NCI-H345 (cell line): ENCODE measurements around the gene AMOTL1.
"Not testable (repeated sequence)": the region's sequence is repeated elsewhere in the genome, so short reads cannot be mapped to it uniquely, and the experiment has no call there.

ENCODE experiments used
- DNase-seq: peaks from one replicate; lab custom pipeline; 2025; lab: John Stamatoyannopoulos, UW

Gene AMOTL1

GRCh38 chr11:94883878-94884277 is 115.7 kb downstream of the AMOTL1 start:
- DNase-seq: no peak

DNA sequence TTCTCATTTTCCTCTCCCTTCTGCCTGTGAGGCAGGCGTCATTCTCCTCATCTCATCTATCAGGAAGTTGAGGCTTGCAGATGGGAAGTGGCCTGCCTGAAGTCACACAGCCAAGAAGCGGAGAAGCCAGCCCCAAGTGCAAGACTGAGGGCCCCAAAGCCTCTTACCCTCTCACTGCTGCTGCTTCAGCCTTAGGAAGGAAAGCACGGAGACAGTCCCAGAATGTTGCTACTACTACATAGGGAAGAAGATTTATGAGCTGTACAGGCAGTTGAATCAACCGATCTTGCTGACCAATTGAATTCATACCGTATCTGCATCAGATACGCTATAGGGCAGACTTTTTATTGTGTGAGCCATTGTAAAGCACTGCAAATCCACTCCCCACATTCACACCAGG is 116.2 kb downstream of the AMOTL1 start:
- no peak for DNase-seq

GRCh38 chr11:94885133-94885532 is 117.0 kb downstream of the AMOTL1 start:
- no peak for DNase-seq

- DNase-seq: no peak
These were observed 117.4 kb downstream of the AMOTL1 start for GRCh38 chr11:94885581-94885980.

- no peak for DNase-seq
These were observed 120.0 kb downstream of the AMOTL1 start for GRCh38 chr11:94888204-94888603.

- DNase-seq: no peak
These were observed 127.3 kb downstream of the AMOTL1 start for GRCh38 chr11:94895451-94895850.

- DNase-seq: no peak
These were observed 127.8 kb downstream of the AMOTL1 start for GRCh38 chr11:94895971-94896370.

DNA sequence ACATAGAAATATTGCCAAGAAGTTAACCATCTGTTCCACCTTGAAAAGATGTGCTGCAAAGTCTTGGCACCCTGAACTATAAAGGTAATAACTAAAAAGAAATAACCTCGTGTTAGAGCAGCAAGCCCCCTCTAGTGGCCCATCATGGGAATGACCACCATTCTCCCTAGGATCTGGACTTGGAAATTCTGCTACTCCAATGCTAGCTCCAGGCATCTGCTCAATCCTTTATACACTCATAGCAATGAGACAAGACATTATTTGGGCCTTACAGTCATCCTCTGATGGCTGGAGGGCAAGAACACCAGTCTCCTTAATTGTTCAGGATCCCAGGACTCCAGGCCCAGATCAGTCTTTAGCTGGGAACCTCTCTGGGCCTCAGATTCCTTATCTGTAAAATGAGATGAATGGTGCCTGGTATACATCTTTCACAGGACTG is 129.2 kb downstream of the AMOTL1 start:
- DNase-seq: peak; percentile 51

GRCh38 chr11:94907226-94907625 is 139.1 kb downstream of the AMOTL1 start:
- DNase-seq: no peak

DNA sequence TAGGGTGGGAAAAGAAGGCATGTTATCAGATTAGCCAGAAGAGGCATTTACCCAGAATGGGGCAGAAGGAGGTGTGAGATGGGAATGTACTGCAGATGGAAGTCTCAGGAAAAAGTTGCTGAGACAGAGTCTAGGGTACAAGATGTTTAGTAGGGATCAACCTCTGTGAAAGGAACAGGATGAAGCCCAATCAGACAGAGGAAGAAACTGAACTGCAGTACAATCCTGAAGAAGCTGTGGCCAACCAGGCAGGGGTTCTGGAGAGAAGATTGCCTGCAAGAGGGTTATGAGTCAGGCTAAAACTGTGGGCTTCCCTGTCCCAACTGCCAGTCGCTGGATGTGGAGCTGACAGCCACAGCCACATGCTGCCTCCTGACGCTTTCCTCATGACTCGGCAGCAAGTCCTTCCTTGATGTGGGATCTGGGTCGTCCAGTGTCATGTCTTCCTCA is 141.2 kb downstream of the AMOTL1 start:
- no peak for DNase-seq

GRCh38 chr11:94910270-94910669 is 142.1 kb downstream of the AMOTL1 start:
- DNase-seq: no peak

GRCh38 chr11:94910779-94911178 is 142.6 kb downstream of the AMOTL1 start:
- no peak for DNase-seq

- DNase-seq: no peak
These were observed 144.7 kb downstream of the AMOTL1 start for GRCh38 chr11:94912806-94913205.

- not testable (repeated sequence) for DNase-seq
These were observed 145.7 kb downstream of the AMOTL1 start for GRCh38 chr11:94913718-94914394.

DNA sequence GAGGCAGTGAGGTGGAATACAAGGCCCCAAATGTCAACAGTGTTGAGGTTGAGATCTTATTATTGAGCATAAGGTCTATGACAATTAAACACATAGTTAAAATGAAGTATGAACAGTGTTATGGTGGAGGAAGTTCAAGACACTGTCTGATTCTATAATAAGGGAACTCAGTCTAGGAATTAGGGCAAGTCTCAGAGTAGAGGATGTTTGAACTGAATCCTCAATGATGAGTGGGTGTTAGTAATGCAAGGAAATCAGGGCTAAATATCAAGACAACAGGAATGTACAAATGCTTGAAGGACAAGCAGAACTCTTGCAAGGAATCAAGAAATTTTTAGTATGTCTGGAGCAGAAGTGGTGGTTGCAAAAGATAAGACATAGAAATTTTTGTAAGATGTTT is 152.2 kb downstream of the AMOTL1 start:
- no peak for DNase-seq

DNA sequence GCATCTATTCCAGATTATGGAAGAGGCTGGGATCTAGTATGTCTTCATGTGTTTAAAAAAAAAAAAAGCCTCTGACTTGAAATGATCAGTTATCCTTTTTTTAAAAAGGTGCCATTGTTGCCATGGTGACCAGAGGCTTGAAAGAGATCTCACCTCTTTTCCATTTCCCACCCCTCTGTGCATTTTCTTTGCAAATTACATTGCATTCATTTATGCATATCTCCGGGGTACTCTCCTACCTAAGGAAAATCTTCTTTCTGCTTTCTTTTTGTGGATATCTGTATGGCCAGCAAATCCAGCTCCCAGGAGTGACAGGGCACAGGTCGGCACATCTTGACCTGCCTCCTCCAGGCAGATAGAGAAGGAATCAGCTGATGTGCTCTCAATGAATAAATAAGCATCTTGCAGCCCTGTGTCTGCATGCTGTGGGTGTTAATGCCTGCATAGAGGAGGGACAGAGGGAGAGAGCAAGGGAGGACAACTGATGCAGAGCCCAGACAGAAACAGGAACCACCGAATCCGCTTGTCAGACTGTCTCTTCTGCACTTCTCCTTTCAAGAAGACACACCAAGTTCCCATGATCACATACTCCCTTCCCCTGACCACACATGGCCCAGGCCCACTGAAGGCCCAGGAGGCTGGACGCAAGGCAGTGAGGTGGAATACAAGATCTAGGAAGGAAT is 154.3 kb downstream of the AMOTL1 start:
- DNase-seq: no peak

GRCh38 chr11:94923004-94923334 is 154.8 kb downstream of the AMOTL1 start:
- no peak for DNase-seq

DNA sequence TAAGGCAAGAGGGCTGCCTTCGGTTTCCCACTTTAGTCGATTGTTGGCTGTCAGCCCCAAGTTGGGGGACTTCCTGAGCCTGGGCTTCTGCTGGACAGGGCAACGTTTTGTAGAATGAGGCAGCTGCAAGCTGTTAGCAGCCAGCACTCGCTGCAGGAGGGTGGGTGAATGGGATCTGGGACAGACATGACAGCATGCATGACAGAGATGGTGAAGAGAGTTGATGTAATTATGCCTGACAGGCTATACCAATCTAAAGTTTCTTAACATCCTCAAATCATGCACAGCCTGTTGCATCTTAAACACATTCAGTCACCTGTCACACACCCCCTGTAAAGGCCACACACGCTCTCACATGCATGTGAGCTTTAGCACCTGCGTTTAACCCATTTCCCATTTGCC is 156.0 kb downstream of the AMOTL1 start:
- no peak for DNase-seq

DNA sequence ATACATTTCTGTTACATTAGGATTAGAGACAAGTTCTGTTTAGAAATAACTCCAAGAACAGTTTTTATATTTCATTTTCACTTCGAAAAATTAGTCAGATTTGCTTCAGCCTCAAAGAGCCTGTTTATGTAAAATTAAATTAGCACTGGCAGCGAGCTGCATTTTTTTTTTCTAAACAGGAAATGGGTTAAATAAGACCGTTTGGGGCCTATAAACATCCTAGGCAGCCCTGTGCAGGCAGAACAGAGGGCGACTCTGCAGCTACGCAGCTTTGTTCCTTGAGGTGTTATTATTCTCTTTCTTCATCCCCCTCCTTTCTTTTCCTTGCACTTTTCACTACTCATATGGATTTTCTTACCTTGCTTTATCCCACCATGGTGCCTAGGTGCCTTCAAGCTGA is 156.5 kb downstream of the AMOTL1 start:
- DNase-seq: no peak

DNA sequence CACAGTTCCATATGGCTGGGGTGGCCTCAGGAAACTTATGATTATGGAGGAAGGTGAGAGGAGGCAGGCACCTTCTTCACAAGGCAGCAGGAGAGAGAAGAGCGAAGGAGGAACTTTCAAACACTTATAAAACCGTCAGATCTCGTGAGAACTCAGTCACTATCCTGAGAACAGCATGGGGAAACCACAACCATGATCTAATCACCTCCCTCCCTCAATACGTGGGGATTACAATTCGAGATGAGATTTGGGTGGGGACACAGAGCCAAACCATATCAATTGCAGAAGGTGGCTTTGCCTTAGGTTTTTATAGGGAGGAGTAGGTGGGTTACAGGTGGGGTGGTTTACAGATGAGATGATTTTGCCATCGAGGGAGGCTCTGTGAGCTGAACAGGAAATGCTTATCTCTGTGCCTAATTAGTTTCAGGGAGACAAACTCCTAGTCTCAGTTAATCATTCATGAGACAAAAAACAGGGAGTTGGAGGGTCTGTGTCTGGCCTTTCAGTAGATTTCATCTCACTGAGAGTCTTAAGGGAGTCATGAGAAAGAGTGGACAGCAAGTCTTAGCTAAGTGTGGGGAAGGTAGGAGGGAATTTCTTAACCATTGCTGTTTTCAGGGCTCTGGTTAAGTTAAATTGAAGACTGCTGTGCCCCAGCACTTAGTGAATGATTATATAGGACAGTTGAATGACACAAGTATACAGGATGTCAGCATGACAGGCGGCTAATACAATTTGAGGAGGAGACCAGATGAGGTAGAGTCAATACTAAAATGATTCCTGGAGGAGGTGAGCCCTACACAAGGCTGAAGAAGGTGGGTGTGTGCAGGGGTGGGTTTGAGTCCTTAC is 157.5 kb downstream of the AMOTL1 start:
- no peak for DNase-seq

GRCh38 chr11:94926271-94926625 is 158.1 kb downstream of the AMOTL1 start:
- DNase-seq: no peak
